Pancreas (tissue), 10 donors: ENCODE results near the gene AUTS2. TPM values are rescaled to one million over a fixed set of nuclear protein-coding genes. Genes with fewer than 3 reads are reported as not detected.

Source experiments
- ATAC-seq, 4 donors: fragments of 200-7000 bp; cut with Tn5 transposase; one replicate each; pipeline versions ENCODE4 v1.8.0 to v1.9.1; 2020; ENCODE audit warnings: mild to moderate bottlenecking in 4 of 4, moderate library complexity in 4 of 4
- DNase-seq, 6 donors: peaks; one replicate each; pipeline ENCODE4 v3.0.0-alpha.2; 2020
- FAIRE-seq: peaks from 2 replicates; lab custom pipeline; 2012; peaks lifted over from hg19 to GRCh38; lab: Jason Lieb, UNC
- H3K27ac ChIP-seq, 4 donors: fragments of 200-600 bp; sonication (generic); 1 replicate in 3 of 4; 2 replicates in 1 of 4; pipeline versions ENCODE4 v1.5.0 to v1.8.0; 2020
- H3K27me3 ChIP-seq, 4 donors: fragments of 200-600 bp; one replicate each; pipeline ENCODE4 v1.8.0; 2021
- H3K36me3 ChIP-seq, 3 donors: fragments of 200-600 bp; sonication (generic) in 1 of 3; one replicate each; pipeline versions ENCODE4 v1.5.0 to v1.8.0; 2020 to 2021
- H3K4me1 ChIP-seq, 3 donors: fragments of 200-600 bp; one replicate each; pipeline ENCODE4 v1.8.0; 2021
- H3K4me3 ChIP-seq, 4 donors: fragments of 200-600 bp; sonication (generic) in 2 of 4; one replicate each; pipeline versions ENCODE4 v1.5.0 to v1.8.0; 2020 to 2021
- H3K9me3 ChIP-seq, 4 donors: fragments of 200-600 bp; one replicate each; pipeline ENCODE4 v1.8.0; 2021
- WGBS, 2 donors: extraction: QIAGEN DNeasy Blood & Tissue Kit; methylation state at CpG; one replicate each; pipeline ENCODE4 v1.1.7; 2013; 5-methylcytosine and 5-hydroxymethylcytosine counted together
- intact Hi-C, 3 donors: fragments of 100-400 bp; cut with DNase I; formaldehyde crosslinking; loops; one replicate each; pipeline versions ENCODE4 v1.11.1 to v1.14.2; 2022
- polyA plus RNA-seq, 2 donors: library from polyadenylated mRNA; stranded (reverse); fragments of 200-250 nt; gene quantifications; one replicate each; pipeline ENCODE4 v1.2.3, GENCODE V29; 2013
- total RNA-seq, 6 donors: library from RNA; stranded (reverse); fragmentation: NEBNext Ultra II Directional in 4 of 6; extraction: Animal tissue kit (Norgen Biotek cat#: 25700) in 4 of 6; gene quantifications; one replicate each; pipeline versions ENCODE4 v1.2.1 to v1.2.4, GENCODE V29; 2021 to 2023
- TF ChIP-seq, protein P1 (sequence below), 4 donors: fragments of 200-600 bp; sonication (generic) in 3 of 4; IDR thresholded peaks; one replicate each; pipeline versions ENCODE4 v1.5.0 to v1.8.0; 2021; ENCODE audit warnings: antibody characterized with exemption in 4 of 4
- donor health status: healthy with polysubstance abuse.
- donor health status: DM: no; HTN: no; CAD: no; lungs with moderate emphysema.
- donor health status: DM: no; HTN: no; CAD: no.
- donor health status: control.
- donor health status: control.
- donor health status: Bipolar disorder and iron deficiency.
- donor health status: DM: yes; HTN: yes; CAD: no.
- donor health status: DM: no; HTN: no; CAD: no.
- donor health status: DM: no; HTN: no; CAD: no.
- donor health status: DM: yes; HTN: yes; CAD: no.

Gene AUTS2
- total and polyA plus RNA-seq, 8 donors: 5.8 to 16.8 (median 9.9) TPM

- intact Hi-C loops: loop anchor here in 1 of 3 donors (5.0 kb wide), 1 partner anchor 643 kb away; no protein-coding TSS in a partner anchor
Measured at GRCh38 chr7:70700055-70700940, 1102.0 kb downstream of the AUTS2 start.

GRCh38 chr7:70700941-70701425, 1102.7 kb downstream of the AUTS2 start:
- WGBS, 2 donors: 79 to 86% methylated on average over 6 of the region's 6 CpGs
- H3K4me1 ChIP-seq: no peaks in the 10 kb centered on the region
- no peak overlapping the region for H3K27ac ChIP-seq
- intact Hi-C loops: loop anchor here in 1 of 3 donors (5.0 kb wide), 1 partner anchor 644 kb away; no protein-coding TSS in a partner anchor
- no peaks in the 10 kb centered on the region for H3K36me3 ChIP-seq
- no peak for FAIRE-seq
- no peak overlapping the region for H3K4me3 ChIP-seq
- H3K9me3 ChIP-seq: no peaks in the 10 kb centered on the region
- no peak for ATAC-seq
- no peaks in the 10 kb centered on the region for H3K27me3 ChIP-seq
- DNase-seq: no peak
- TF ChIP-seq, protein P1, sequence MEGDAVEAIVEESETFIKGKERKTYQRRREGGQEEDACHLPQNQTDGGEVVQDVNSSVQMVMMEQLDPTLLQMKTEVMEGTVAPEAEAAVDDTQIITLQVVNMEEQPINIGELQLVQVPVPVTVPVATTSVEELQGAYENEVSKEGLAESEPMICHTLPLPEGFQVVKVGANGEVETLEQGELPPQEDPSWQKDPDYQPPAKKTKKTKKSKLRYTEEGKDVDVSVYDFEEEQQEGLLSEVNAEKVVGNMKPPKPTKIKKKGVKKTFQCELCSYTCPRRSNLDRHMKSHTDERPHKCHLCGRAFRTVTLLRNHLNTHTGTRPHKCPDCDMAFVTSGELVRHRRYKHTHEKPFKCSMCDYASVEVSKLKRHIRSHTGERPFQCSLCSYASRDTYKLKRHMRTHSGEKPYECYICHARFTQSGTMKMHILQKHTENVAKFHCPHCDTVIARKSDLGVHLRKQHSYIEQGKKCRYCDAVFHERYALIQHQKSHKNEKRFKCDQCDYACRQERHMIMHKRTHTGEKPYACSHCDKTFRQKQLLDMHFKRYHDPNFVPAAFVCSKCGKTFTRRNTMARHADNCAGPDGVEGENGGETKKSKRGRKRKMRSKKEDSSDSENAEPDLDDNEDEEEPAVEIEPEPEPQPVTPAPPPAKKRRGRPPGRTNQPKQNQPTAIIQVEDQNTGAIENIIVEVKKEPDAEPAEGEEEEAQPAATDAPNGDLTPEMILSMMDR (IDR thresholded peaks at IDR 0.05): no peak

More at GRCh38 chr7:70700055-70700940, 1102.0 kb downstream of the AUTS2 start:
- TF ChIP-seq, protein P1 (IDR thresholded peaks at IDR 0.05): no peak
- H3K4me1 ChIP-seq: no peaks in the 10 kb centered on the region
- H3K27me3 ChIP-seq: no peaks in the 10 kb centered on the region
- H3K27ac ChIP-seq: no peak overlapping the region
- no peak overlapping the region for H3K4me3 ChIP-seq
- WGBS, 2 donors: 81 to 88% methylated on average over 11 of the region's 11 CpGs
- no peaks in the 10 kb centered on the region for H3K9me3 ChIP-seq
- DNase-seq (no peak), FAIRE-seq (no peak), ATAC-seq (no peak)
- no peaks in the 10 kb centered on the region for H3K36me3 ChIP-seq

- intact Hi-C loops: loop anchor here in 1 of 3 donors (5.0 kb wide), 1 partner anchor 644 kb away; no protein-coding TSS in a partner anchor
- FAIRE-seq (no peak), DNase-seq (no peak), ATAC-seq (no peak)
- Histone ChIP-seq H3K27ac (no peak overlapping the region), H3K9me3 (no peaks in the 10 kb centered on the region), H3K4me1 (no peaks in the 10 kb centered on the region), H3K36me3 (no peaks in the 10 kb centered on the region), H3K4me3 (no peak overlapping the region), H3K27me3 (no peaks in the 10 kb centered on the region)
- TF ChIP-seq, protein P1 (IDR thresholded peaks at IDR 0.05): no peak
- 65 to 66% methylated on average over 6 of the region's 6 CpGs for WGBS, 2 donors
Measured at GRCh38 chr7:70701477-70701876, 1103.2 kb downstream of the AUTS2 start.

DNA sequence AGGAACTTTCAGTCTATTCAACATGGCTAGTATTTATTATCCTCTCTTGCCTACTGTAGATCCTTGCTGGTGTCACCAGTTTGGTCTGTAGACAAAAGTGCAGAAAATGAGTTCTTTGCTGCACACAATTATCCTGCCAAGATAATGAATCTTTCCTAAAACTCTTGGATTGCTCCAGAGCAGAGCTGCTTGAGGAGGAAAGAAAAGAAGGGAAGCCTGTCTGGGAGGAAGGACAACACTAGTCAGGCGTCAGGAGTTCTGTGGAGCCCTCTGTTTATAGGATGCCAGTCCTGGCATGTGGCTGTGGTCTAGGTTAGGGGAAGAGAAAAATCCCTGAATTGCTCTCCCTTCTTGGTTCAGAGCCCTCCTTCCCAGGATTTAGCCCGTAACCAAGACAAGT, 1103.7 kb downstream of the AUTS2 start:
- DNase-seq (no peak), FAIRE-seq (no peak), ATAC-seq (no peak)
- H3K4me3 ChIP-seq: no peak overlapping the region
- H3K36me3 ChIP-seq: no peaks in the 10 kb centered on the region
- no peak overlapping the region for H3K27ac ChIP-seq
- 82 to 93% methylated on average over 2 of the region's 2 CpGs for WGBS, 2 donors
- intact Hi-C loops: loop anchor here in 1 of 3 donors (5.0 kb wide), 1 partner anchor 645 kb away; no protein-coding TSS in a partner anchor
- TF ChIP-seq, protein P1 (IDR thresholded peaks at IDR 0.05): no peak
- H3K4me1 ChIP-seq: no peaks in the 10 kb centered on the region
- no peaks in the 10 kb centered on the region for H3K27me3 ChIP-seq
- H3K9me3 ChIP-seq: no peaks in the 10 kb centered on the region
